Ovary (tissue), 9 donors: ENCODE measurements around the gene ROBO2. TPM values are rescaled to one million over a fixed set of nuclear protein-coding genes. Genes with fewer than 3 reads are reported as not detected.

Experiments used
- DNase-seq, 5 donors: peaks; one replicate each; pipeline ENCODE4 v3.0.0-alpha.2; 2019 to 2020
- H3K27ac ChIP-seq, 2 donors: fragments of 200-600 bp; one replicate each; pipeline versions ENCODE4 v1.5.1 to v1.8.0; 2019 to 2022
- H3K27me3 ChIP-seq: fragments of 200-600 bp; one replicate; pipeline ENCODE4 v1.8.0; 2022
- H3K36me3 ChIP-seq: fragments of 200-600 bp; sonication (generic); one replicate; pipeline ENCODE4 v1.5.1; 2019
- H3K4me1 ChIP-seq: one replicate; pipeline ENCODE4 v1.8.1; 2013; ENCODE audit warnings: mild to moderate bottlenecking, moderate library complexity; ENCODE audit not compliant: insufficient read depth
- H3K4me3 ChIP-seq: fragments of 200-600 bp; sonication (generic); one replicate; pipeline ENCODE4 v1.5.1; 2017
- H3K9me3 ChIP-seq, 2 donors: fragments of 200-600 bp in 1 of 2; sonication (generic) in 1 of 2; one replicate each; pipeline versions ENCODE4 v1.5.1 to v1.8.1; 2013 to 2019; ENCODE audit warnings: mild to moderate bottlenecking in 1 of 2, moderate library complexity in 1 of 2
- CTCF ChIP-seq, 3 donors: fragments of 450-650 bp in 2 of 3; fragments of 200-600 bp in 1 of 3; IDR thresholded peaks; one replicate each; pipeline versions ENCODE4 v1.5.1 to v1.8.0; 2016 to 2022; ENCODE audit warnings: antibody characterized with exemption in 3 of 3, mild to moderate bottlenecking in 1 of 3
- EP300 ChIP-seq: sonication (generic); formaldehyde crosslinking; IDR thresholded peaks from one replicate; pipeline ENCODE4 v1.6.1; 2017; ENCODE audit warnings: antibody characterized with exemption
- POLR2A ChIP-seq: fragments of 450-650 bp; IDR thresholded peaks from one replicate; pipeline ENCODE4 v1.6.1; 2017; ENCODE audit warnings: antibody characterized with exemption, mild to moderate bottlenecking, moderate library complexity
- WGBS, 3 donors: extraction: QIAGEN DNeasy Blood & Tissue Kit in 1 of 3; methylation state at CpG; one replicate each; pipeline versions ENCODE4 v1.1.5 to v1.1.7; 2013 to 2017; 5-methylcytosine and 5-hydroxymethylcytosine counted together
- intact Hi-C, 4 donors: fragments of 100-400 bp; cut with DNase I; formaldehyde crosslinking; loops; one replicate each; pipeline versions ENCODE4 v1.11.0 to v1.15.1; 2022 to 2023
- polyA plus RNA-seq, 2 donors: library from polyadenylated mRNA; stranded (reverse); fragments of 200-250 nt in 1 of 2; fragments of 350-450 nt in 1 of 2; fragmentation: Illumina TruSeq in 1 of 2; extraction: RNeasy Lipid Tissue Mini Kit (QIAGEN cat#74804) in 1 of 2; gene quantifications; one replicate each; pipeline ENCODE4 v1.2.3, GENCODE V29; 2013 to 2014
- total RNA-seq, 7 donors: library from RNA; depleted of rRNA in 2 of 7; stranded (reverse); fragments of >200 nt in 2 of 7; fragmentation: NEBNext Ultra II Directional in 3 of 7; extraction: Animal tissue kit (Norgen Biotek cat#: 25700) in 3 of 7; gene quantifications; one replicate each; pipeline versions ENCODE4 v1.1.0 to v1.2.4, GENCODE V29; 2016 to 2023
- donor health status: DM: no; HTN: no; CAD: no; lungs with moderate emphysema.
- donor health status: DM: no; HTN: no; CAD: no.
- donor health status: Bipolar disorder and iron deficiency.
- donor health status: DM: yes; HTN: yes; CAD: no.
- donor health status: DM: no; HTN: no; CAD: no.
- donor health status: DM: yes; HTN: yes; CAD: no.

The ROBO2 gene
- total and polyA plus RNA-seq, 9 donors: 3.4 to 14.8 (median 5.6) TPM

- DNase-seq: no peak
- Histone ChIP-seq H3K4me1 (no peaks in the 10 kb centered on the region), H3K9me3 (no peaks in the 10 kb centered on the region)
These were observed 406.9 kb downstream of the ROBO2 start for GRCh38 chr3:77446761-77447160.

GRCh38 chr3:77449459-77450350 is 409.8 kb downstream of the ROBO2 start:
- H3K4me3 ChIP-seq: no peak overlapping the region
- H3K36me3 ChIP-seq: no peaks in the 10 kb centered on the region
- H3K27ac ChIP-seq: no peak overlapping the region
- no peak for DNase-seq
- no peaks in the 10 kb centered on the region for H3K9me3 ChIP-seq
- TF ChIP-seq CTCF (IDR thresholded peaks at IDR 0.05) (no peak), POLR2A (no peak), EP300 (no peak)
- intact Hi-C loops: no loop called here
- no peaks in the 10 kb centered on the region for H3K4me1 ChIP-seq
- H3K27me3 ChIP-seq: no peaks in the 10 kb centered on the region
- WGBS, 3 donors: 54 to 62% (median 56%) methylated on average over 6 of the region's 6 CpGs

More at GRCh38 chr3:77446761-77447160, 406.9 kb downstream of the ROBO2 start:
- Histone ChIP-seq H3K4me3 (no peak overlapping the region), H3K36me3 (no peaks in the 10 kb centered on the region), H3K27ac (no peak overlapping the region), H3K27me3 (no peaks in the 10 kb centered on the region)
- intact Hi-C loops: no loop called here
- no peak for TF ChIP-seq POLR2A
- no peak for TF ChIP-seq EP300
- no peak for TF ChIP-seq CTCF (IDR thresholded peaks at IDR 0.05)

GRCh38 chr3:77456431-77456830 is 416.5 kb downstream of the ROBO2 start:
- Histone ChIP-seq H3K27ac (no peak overlapping the region), H3K9me3 (no peaks in the 10 kb centered on the region), H3K27me3 (no peaks in the 10 kb centered on the region), H3K4me1 (no peaks in the 10 kb centered on the region), H3K4me3 (no peak overlapping the region), H3K36me3 (no peaks in the 10 kb centered on the region)
- intact Hi-C loops: no loop called here
- TF ChIP-seq CTCF (IDR thresholded peaks at IDR 0.05) (no peak), POLR2A (no peak), EP300 (no peak)
- no peak for DNase-seq
- WGBS, 3 donors: 34 to 47% (median 43%) methylated on average over 1 of the region's 1 CpG

- WGBS, 3 donors: 89 to 100% (median 96%) methylated on average over 1 of the region's 1 CpG
- no peak overlapping the region for H3K4me3 ChIP-seq
- no peaks in the 10 kb centered on the region for H3K9me3 ChIP-seq
- no peaks in the 10 kb centered on the region for H3K4me1 ChIP-seq
- H3K27ac ChIP-seq: no peak overlapping the region
- no peaks in the 10 kb centered on the region for H3K36me3 ChIP-seq
- DNase-seq: no peak
- no peak for TF ChIP-seq CTCF (IDR thresholded peaks at IDR 0.05)
- intact Hi-C loops: no loop called here
- H3K27me3 ChIP-seq: no peaks in the 10 kb centered on the region
These were observed 417.0 kb downstream of the ROBO2 start for GRCh38 chr3:77456906-77457305.
